ENCODE measurements around the gene PMEPA1. TPM values are rescaled to one million over a fixed set of nuclear protein-coding genes. Genes with fewer than 3 reads are reported as not detected.

The PMEPA1 gene
- total and polyA plus RNA-seq, 2 experiments from 2014 or later = 8.8 to 10.9 TPM

GRCh38 chr20:57671072-57671391 lies 38.8 kb downstream of the PMEPA1 start:
- DNase-seq (ENCODE audit: low read depth in 1 of 2, low spot score in 1 of 2) = no peak
- Histone ChIP-seq H3K9me3 (ENCODE audit: low read depth) (no peaks in the 10 kb centered on the region), H3K4me1 (ENCODE audit: low read depth) (peaks cover 12% of the 10 kb centered on the region), H3K4me3 (no peak overlapping the region), H3K27ac (no peak overlapping the region), H3K36me3 (no peaks in the 10 kb centered on the region), H3K27me3 (no peaks in the 10 kb centered on the region)
- TF ChIP-seq CTCF (IDR thresholded peaks at IDR 0.05; ENCODE audit: low read depth, low read length) = no peak

- Histone ChIP-seq H3K4me3 (no peak overlapping the region), H3K27me3 (no peaks in the 10 kb centered on the region), H3K36me3 (no peaks in the 10 kb centered on the region), H3K9me3 (ENCODE audit: low read depth) (no peaks in the 10 kb centered on the region), H3K4me1 (ENCODE audit: low read depth) (peaks cover 12% of the 10 kb centered on the region), H3K27ac (no peak overlapping the region)
- no peak for DNase-seq (ENCODE audit: low read depth in 1 of 2, low spot score in 1 of 2)
- TF ChIP-seq CTCF (IDR thresholded peaks at IDR 0.05; ENCODE audit: low read depth, low read length) = no peak
Measured at GRCh38 chr20:57670288-57671071, 39.3 kb downstream of the PMEPA1 start.

GRCh38 chr20:57669632-57670031 lies 40.2 kb downstream of the PMEPA1 start:
- Histone ChIP-seq H3K27me3 (no peaks in the 10 kb centered on the region), H3K4me3 (no peak overlapping the region), H3K4me1 (ENCODE audit: low read depth) (peaks cover 12% of the 10 kb centered on the region), H3K9me3 (ENCODE audit: low read depth) (no peaks in the 10 kb centered on the region), H3K36me3 (no peaks in the 10 kb centered on the region), H3K27ac (no peak overlapping the region)
- no peak for DNase-seq (ENCODE audit: low read depth in 1 of 2, low spot score in 1 of 2)
- no peak for TF ChIP-seq CTCF (IDR thresholded peaks at IDR 0.05; ENCODE audit: low read depth, low read length)

- no peak for TF ChIP-seq CTCF (IDR thresholded peaks at IDR 0.05; ENCODE audit: low read depth, low read length)
- H3K4me1 ChIP-seq (ENCODE audit: low read depth) = peaks cover 12% of the 10 kb centered on the region
- no peaks in the 10 kb centered on the region for H3K27me3 ChIP-seq
- H3K9me3 ChIP-seq (ENCODE audit: low read depth) = no peaks in the 10 kb centered on the region
- no peak for DNase-seq (ENCODE audit: low read depth in 1 of 2, low spot score in 1 of 2)
- H3K27ac ChIP-seq = no peak overlapping the region
- no peak overlapping the region for H3K4me3 ChIP-seq
- no peaks in the 10 kb centered on the region for H3K36me3 ChIP-seq
Measured at GRCh38 chr20:57667924-57668782, 41.7 kb downstream of the PMEPA1 start.

- Histone ChIP-seq H3K36me3 (no peaks in the 10 kb centered on the region), H3K9me3 (ENCODE audit: low read depth) (no peaks in the 10 kb centered on the region), H3K27ac (no peak overlapping the region), H3K4me3 (no peak overlapping the region), H3K4me1 (ENCODE audit: low read depth) (peaks cover 12% of the 10 kb centered on the region), H3K27me3 (no peaks in the 10 kb centered on the region)
- DNase-seq (ENCODE audit: low read depth in 1 of 2, low spot score in 1 of 2) = no peak
- TF ChIP-seq CTCF (IDR thresholded peaks at IDR 0.05; ENCODE audit: low read depth, low read length) = no peak
Measured at GRCh38 chr20:57667388-57667787, 42.4 kb downstream of the PMEPA1 start.
